ENCODE results near the gene MYOG.
A peak's percentile ranks its signal among the peaks of the same experiment; 100 is the strongest.

MYOG gene

GRCh38 chr1:203117611-203118575 lies 32.1 kb upstream of the MYOG start:
- peak; percentile 33 for DNase-seq (ENCODE audit: low read depth)

- DNase-seq (ENCODE audit: low read depth): no peak
Measured at GRCh38 chr1:203116091-203116820, 30.4 kb upstream of the MYOG start.

GRCh38 chr1:203114202-203114601 lies 28.4 kb upstream of the MYOG start:
- DNase-seq (ENCODE audit: low read depth): no peak

GRCh38 chr1:203113308-203113707 lies 27.5 kb upstream of the MYOG start:
- no peak for DNase-seq (ENCODE audit: low read depth)

GRCh38 chr1:203112475-203112874 lies 26.7 kb upstream of the MYOG start:
- no peak for DNase-seq (ENCODE audit: low read depth)

GRCh38 chr1:203104789-203105390 lies 19.1 kb upstream of the MYOG start:
- DNase-seq (ENCODE audit: low read depth): no peak

- no peak for DNase-seq (ENCODE audit: low read depth)
Measured at GRCh38 chr1:203103829-203104495, 18.1 kb upstream of the MYOG start.

GRCh38 chr1:203103216-203103615 lies 17.4 kb upstream of the MYOG start:
- DNase-seq (ENCODE audit: low read depth): no peak

GRCh38 chr1:203101813-203102634 lies 16.2 kb upstream of the MYOG start:
- DNase-seq (ENCODE audit: low read depth): no peak

- DNase-seq (ENCODE audit: low read depth): no peak
Measured at GRCh38 chr1:203100516-203100869, 14.7 kb upstream of the MYOG start.

GRCh38 chr1:203099805-203100515 lies 14.1 kb upstream of the MYOG start:
- DNase-seq (ENCODE audit: low read depth): no peak

- DNase-seq (ENCODE audit: low read depth): no peak
Measured at GRCh38 chr1:203098914-203099520, 13.2 kb upstream of the MYOG start.

GRCh38 chr1:203098445-203098844 lies 12.6 kb upstream of the MYOG start:
- no peak for DNase-seq (ENCODE audit: low read depth)

- DNase-seq (ENCODE audit: low read depth): no peak
Measured at GRCh38 chr1:203097001-203097400, 11.2 kb upstream of the MYOG start.

- no peak for DNase-seq (ENCODE audit: low read depth)
Measured at GRCh38 chr1:203096566-203096965, 10.8 kb upstream of the MYOG start.

GRCh38 chr1:203095061-203095690 lies 9.4 kb upstream of the MYOG start:
- no peak for DNase-seq (ENCODE audit: low read depth)

GRCh38 chr1:203093754-203094410 lies 8.1 kb upstream of the MYOG start:
- DNase-seq (ENCODE audit: low read depth): no peak

- no peak for DNase-seq (ENCODE audit: low read depth)
Measured at GRCh38 chr1:203091761-203092330, 6.0 kb upstream of the MYOG start.

GRCh38 chr1:203091199-203091477 lies 5.3 kb upstream of the MYOG start:
- DNase-seq (ENCODE audit: low read depth): no peak
